DMS153 treated with DMSO at 0.1 percent for 48 hours (cell line): ENCODE measurements around the gene TPBGL.

Experiments
- DNase-seq: peaks from one replicate; lab custom pipeline; 2025; ENCODE audit not compliant: unreplicated experiment; lab: John Stamatoyannopoulos, UW

The TPBGL gene

DNA sequence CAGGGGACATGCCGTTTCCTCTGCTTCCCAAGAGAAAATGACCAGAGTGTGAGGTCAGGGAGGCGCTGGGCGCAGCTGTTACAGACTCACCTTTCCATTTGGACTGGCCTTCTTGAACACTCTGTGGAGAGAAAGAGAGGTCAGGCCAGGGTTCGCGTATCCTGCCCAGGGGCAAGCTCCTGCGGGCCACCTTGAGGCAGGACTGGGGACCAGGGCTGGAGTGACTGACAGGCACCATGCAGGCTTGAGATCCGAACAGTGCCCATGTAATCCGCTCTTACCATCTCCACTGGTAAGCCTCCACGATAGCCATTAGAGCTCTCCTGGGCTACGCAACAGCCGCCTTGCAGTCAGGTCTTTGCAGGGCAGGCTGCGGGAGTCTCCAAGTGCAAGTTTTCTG is 49.3 kb downstream of the TPBGL start:
- no peak for DNase-seq

DNA sequence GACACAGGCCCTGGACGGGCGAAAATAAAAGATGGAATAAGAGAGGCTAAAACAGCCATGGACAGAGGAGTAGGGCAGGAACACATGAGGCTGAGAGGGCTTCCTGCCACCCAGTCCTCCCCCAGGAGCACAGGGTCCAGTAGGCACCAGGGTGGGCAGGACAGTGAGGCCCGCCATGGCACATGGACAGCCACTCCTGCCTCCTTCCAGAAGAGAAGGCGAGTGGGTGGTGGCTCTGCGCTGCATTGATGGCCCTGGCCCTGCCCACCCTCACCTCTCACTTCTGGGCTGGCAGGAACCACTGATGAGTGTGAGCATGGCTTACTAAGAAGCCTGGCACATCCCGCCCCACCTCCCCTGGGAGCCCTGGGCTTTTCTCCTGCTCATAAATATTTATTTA is 51.2 kb downstream of the TPBGL start:
- no peak for DNase-seq

DNA sequence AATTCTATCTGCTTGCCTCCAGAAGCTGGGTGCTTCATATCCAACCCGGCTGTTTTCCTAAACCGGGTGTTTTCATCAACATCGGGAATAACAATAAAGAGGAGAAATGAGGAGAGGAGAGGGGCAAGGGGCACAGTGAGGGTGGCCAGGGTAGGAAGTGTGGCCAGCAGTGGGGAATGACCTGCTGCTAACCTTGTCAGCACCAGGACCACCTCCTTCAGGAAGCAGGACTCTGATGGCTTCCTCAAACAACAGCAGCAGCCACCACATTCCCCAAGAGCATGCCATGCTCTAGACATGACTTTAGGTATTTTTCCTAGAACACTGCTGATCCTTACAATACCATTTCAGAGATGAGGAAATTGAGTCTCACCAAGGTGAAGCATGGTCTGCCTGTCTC is 52.4 kb downstream of the TPBGL start:
- DNase-seq, result no peak
